ENCODE data around the gene RNF130.

DNA sequence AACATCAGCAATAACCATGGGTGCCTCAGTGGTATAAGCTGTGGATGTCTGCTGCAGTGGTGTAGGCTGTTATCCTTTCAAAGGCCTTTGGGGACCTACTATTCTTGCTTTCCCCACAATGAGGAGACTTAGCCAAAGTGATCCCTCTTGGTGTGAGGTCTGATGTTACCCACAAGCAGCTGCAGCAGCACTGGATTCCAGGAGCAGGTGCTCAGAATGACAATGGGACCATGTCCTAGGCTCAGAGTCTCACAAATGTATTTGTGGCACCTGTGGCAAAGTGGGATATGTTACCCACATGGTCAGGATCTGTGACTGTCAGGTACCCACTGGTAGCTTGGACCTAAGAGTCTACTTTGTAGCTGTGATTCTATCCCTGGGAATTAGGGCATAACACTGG is 70.4 kb downstream of the RNF130 start:
- TF ChIP-seq POLR2A (IDR thresholded peaks at IDR 0.05): no peak
- TF ChIP-seq, protein P1, sequence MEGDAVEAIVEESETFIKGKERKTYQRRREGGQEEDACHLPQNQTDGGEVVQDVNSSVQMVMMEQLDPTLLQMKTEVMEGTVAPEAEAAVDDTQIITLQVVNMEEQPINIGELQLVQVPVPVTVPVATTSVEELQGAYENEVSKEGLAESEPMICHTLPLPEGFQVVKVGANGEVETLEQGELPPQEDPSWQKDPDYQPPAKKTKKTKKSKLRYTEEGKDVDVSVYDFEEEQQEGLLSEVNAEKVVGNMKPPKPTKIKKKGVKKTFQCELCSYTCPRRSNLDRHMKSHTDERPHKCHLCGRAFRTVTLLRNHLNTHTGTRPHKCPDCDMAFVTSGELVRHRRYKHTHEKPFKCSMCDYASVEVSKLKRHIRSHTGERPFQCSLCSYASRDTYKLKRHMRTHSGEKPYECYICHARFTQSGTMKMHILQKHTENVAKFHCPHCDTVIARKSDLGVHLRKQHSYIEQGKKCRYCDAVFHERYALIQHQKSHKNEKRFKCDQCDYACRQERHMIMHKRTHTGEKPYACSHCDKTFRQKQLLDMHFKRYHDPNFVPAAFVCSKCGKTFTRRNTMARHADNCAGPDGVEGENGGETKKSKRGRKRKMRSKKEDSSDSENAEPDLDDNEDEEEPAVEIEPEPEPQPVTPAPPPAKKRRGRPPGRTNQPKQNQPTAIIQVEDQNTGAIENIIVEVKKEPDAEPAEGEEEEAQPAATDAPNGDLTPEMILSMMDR (IDR thresholded peaks at IDR 0.05): no peak
